ENCODE results near the gene STK32A.

STK32A gene

GRCh38 chr5:147418613-147419012 is 183.8 kb downstream of the STK32A start:
- H3K9me3 ChIP-seq (ENCODE audit: low read length): no peaks in the 10 kb centered on the region
- no peak overlapping the region for H3K27ac ChIP-seq (ENCODE audit: low read depth, low read length, poor library complexity, severe bottlenecking)
- TF ChIP-seq, protein P1, sequence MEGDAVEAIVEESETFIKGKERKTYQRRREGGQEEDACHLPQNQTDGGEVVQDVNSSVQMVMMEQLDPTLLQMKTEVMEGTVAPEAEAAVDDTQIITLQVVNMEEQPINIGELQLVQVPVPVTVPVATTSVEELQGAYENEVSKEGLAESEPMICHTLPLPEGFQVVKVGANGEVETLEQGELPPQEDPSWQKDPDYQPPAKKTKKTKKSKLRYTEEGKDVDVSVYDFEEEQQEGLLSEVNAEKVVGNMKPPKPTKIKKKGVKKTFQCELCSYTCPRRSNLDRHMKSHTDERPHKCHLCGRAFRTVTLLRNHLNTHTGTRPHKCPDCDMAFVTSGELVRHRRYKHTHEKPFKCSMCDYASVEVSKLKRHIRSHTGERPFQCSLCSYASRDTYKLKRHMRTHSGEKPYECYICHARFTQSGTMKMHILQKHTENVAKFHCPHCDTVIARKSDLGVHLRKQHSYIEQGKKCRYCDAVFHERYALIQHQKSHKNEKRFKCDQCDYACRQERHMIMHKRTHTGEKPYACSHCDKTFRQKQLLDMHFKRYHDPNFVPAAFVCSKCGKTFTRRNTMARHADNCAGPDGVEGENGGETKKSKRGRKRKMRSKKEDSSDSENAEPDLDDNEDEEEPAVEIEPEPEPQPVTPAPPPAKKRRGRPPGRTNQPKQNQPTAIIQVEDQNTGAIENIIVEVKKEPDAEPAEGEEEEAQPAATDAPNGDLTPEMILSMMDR (IDR thresholded peaks at IDR 0.05; ENCODE audit: low read length): no peak
- no peak for TF ChIP-seq EZH2 (IDR thresholded peaks at IDR 0.05; ENCODE audit: borderline replicate concordance, low read length)
- H3K4me3 ChIP-seq (ENCODE audit: low read depth, low read length, poor library complexity, severe bottlenecking): no peak overlapping the region
- H3K4me1 ChIP-seq (ENCODE audit: insufficient read depth, low read length, severe bottlenecking): no peaks in the 10 kb centered on the region
- no peaks in the 10 kb centered on the region for H3K9me2 ChIP-seq (ENCODE audit: low read depth, low read length)
- no peaks in the 10 kb centered on the region for H3K27me3 ChIP-seq (ENCODE audit: insufficient read depth, low read length)
- no peak overlapping the region for H3K4me2 ChIP-seq (ENCODE audit: low read length)
- H3K9ac ChIP-seq (ENCODE audit: low read length): no peak overlapping the region
- no peaks in the 10 kb centered on the region for H4K20me1 ChIP-seq (ENCODE audit: insufficient read depth, low read length)
- H2AFZ ChIP-seq (ENCODE audit: low read length): no peak overlapping the region
- no peaks in the 10 kb centered on the region for H3K36me3 ChIP-seq (ENCODE audit: insufficient read depth, low read length)
- no peaks in the 10 kb centered on the region for H3K79me2 ChIP-seq (ENCODE audit: insufficient read depth, low read length)
- H3F3A ChIP-seq (ENCODE audit: insufficient read depth, low read length): no peaks in the 10 kb centered on the region

GRCh38 chr5:147426640-147427327 is 192.0 kb downstream of the STK32A start:
- Histone ChIP-seq H3K27me3 (ENCODE audit: insufficient read depth, low read length) (no peaks in the 10 kb centered on the region), H3K4me1 (ENCODE audit: insufficient read depth, low read length, severe bottlenecking) (no peaks in the 10 kb centered on the region), H3K4me3 (ENCODE audit: low read depth, low read length, poor library complexity, severe bottlenecking) (no peak overlapping the region), H4K20me1 (ENCODE audit: insufficient read depth, low read length) (no peaks in the 10 kb centered on the region), H3K9me3 (ENCODE audit: low read length) (no peaks in the 10 kb centered on the region), H3K4me2 (ENCODE audit: low read length) (no peak overlapping the region), H3F3A (ENCODE audit: insufficient read depth, low read length) (no peaks in the 10 kb centered on the region), H3K79me2 (ENCODE audit: insufficient read depth, low read length) (no peaks in the 10 kb centered on the region), H3K9me2 (ENCODE audit: low read depth, low read length) (no peaks in the 10 kb centered on the region), H3K27ac (ENCODE audit: low read depth, low read length, poor library complexity, severe bottlenecking) (no peak overlapping the region), H3K9ac (ENCODE audit: low read length) (no peak overlapping the region), H2AFZ (ENCODE audit: low read length) (no peak overlapping the region), H3K36me3 (ENCODE audit: insufficient read depth, low read length) (no peaks in the 10 kb centered on the region)
- TF ChIP-seq EZH2 (IDR thresholded peaks at IDR 0.05; ENCODE audit: borderline replicate concordance, low read length): no peak
- TF ChIP-seq, protein P1 (IDR thresholded peaks at IDR 0.05; ENCODE audit: low read length): no peak

DNA sequence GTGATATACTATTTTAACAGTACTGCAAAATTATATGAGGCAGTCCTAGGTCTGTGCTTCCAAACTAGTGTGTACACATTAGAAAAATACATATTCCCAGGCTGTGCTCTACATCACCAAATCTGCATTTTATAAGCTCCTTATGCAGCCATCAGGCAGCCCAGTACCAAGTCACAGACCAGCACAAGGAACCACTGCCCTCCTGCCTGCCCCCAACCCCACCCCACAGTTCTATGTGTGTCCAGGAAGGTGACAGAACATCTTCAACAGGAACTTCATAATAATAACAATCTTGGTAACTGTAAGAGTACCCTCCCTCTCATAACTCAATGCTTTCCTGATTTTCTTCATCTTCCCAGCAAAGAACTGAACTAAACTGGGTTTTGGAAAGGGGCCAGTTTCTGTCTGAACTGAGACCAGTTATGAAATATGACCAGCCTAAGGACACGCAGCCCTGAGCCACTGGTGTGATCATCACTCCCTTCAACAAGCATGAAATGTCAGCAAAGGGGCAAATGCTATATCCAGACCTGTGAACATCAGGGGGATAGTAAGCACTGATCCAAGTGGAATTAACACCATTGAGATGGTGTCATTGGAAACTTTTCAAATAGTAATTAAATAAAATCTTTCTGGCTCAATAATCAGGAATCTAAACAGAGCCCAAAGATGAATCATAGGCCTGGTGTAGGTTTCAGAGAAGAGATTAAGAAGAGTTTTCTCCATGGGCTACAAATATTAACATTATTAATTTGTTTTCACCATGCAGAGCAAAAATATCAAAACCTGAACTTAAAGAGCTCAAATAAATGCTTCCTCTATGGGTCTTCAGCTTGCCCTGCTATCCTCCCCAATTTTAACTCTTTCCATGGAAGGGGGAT is 192.9 kb downstream of the STK32A start:
- H3K4me2 ChIP-seq (ENCODE audit: low read length): no peak overlapping the region
- H3K79me2 ChIP-seq (ENCODE audit: insufficient read depth, low read length): no peaks in the 10 kb centered on the region
- H3F3A ChIP-seq (ENCODE audit: insufficient read depth, low read length): no peaks in the 10 kb centered on the region
- TF ChIP-seq EZH2 (IDR thresholded peaks at IDR 0.05; ENCODE audit: borderline replicate concordance, low read length): no peak
- TF ChIP-seq, protein P1 (IDR thresholded peaks at IDR 0.05; ENCODE audit: low read length): no peak
- H3K4me1 ChIP-seq (ENCODE audit: insufficient read depth, low read length, severe bottlenecking): no peaks in the 10 kb centered on the region
- no peak overlapping the region for H3K27ac ChIP-seq (ENCODE audit: low read depth, low read length, poor library complexity, severe bottlenecking)
- H3K36me3 ChIP-seq (ENCODE audit: insufficient read depth, low read length): no peaks in the 10 kb centered on the region
- no peaks in the 10 kb centered on the region for H3K9me2 ChIP-seq (ENCODE audit: low read depth, low read length)
- no peak overlapping the region for H3K4me3 ChIP-seq (ENCODE audit: low read depth, low read length, poor library complexity, severe bottlenecking)
- no peaks in the 10 kb centered on the region for H3K27me3 ChIP-seq (ENCODE audit: insufficient read depth, low read length)
- H3K9me3 ChIP-seq (ENCODE audit: low read length): no peaks in the 10 kb centered on the region
- no peak overlapping the region for H3K9ac ChIP-seq (ENCODE audit: low read length)
- no peak overlapping the region for H2AFZ ChIP-seq (ENCODE audit: low read length)
- H4K20me1 ChIP-seq (ENCODE audit: insufficient read depth, low read length): no peaks in the 10 kb centered on the region
